ENCODE data around the gene PTCD1. TPM values are rescaled to one million over a fixed set of nuclear protein-coding genes. Genes with fewer than 3 reads are reported as not detected.

PTCD1 gene
- total and polyA plus RNA-seq, 9 of the 15 experiments (the other 6 are each of a cell fraction or from before 2014, with no cell fraction given): 0.46 to 17.1 (median 6.2) TPM

GRCh38 chr7:99415513-99416127, 23.0 kb downstream of the PTCD1 start (continued):
- TF ChIP-seq CTCF (IDR thresholded peaks at IDR 0.05 in 2 of 3, conservative IDR thresholded peaks at IDR 0.05 in 1 of 3; ENCODE audit: insufficient read depth in 2 of 3, low read depth in 1 of 3, low read length in 3 of 3) (peak; percentile 55 to 63 (median 59)), RBFOX2 (IDR thresholded peaks at IDR 0.05; ENCODE audit: low read depth, low read length) (peak; percentile 27), ZBTB33 (CRISPR knock-in tag; IDR thresholded peaks at IDR 0.05) (peak; percentile 100)
- TF ChIP-seq, protein P1, sequence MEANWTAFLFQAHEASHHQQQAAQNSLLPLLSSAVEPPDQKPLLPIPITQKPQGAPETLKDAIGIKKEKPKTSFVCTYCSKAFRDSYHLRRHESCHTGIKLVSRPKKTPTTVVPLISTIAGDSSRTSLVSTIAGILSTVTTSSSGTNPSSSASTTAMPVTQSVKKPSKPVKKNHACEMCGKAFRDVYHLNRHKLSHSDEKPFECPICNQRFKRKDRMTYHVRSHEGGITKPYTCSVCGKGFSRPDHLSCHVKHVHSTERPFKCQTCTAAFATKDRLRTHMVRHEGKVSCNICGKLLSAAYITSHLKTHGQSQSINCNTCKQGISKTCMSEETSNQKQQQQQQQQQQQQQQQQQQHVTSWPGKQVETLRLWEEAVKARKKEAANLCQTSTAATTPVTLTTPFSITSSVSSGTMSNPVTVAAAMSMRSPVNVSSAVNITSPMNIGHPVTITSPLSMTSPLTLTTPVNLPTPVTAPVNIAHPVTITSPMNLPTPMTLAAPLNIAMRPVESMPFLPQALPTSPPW (CRISPR knock-in tag; IDR thresholded peaks at IDR 0.05): 0 out of 2 replicates have a peak, but pooled peaks have one; percentile 9
